ENCODE data around the gene PCDH15.
"Not testable (repeated sequence)": the region's sequence is repeated elsewhere in the genome, so short reads cannot be mapped to it uniquely, and the experiment has no call there.

The PCDH15 gene

DNA sequence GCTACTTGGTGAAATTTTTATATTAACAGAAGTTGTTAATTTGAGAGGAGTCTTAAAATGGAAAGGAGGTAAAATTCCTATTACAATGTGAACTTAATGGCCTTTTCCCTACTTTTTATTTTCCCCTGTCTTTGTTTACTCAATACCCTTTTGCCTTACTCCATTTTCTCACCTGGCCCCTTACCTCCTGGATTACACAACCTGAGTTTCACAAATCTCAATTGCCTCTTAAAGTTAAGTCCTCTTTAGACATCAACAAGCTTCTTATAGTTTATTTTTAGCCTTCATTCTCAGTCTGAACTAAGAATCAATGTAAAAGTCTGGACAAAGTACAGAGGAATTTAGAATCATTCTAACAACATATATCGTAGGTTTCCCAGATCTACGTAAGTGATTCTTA lies 247.0 kb downstream of the PCDH15 start:
- DNase-seq (ENCODE audit: low read depth), result no peak

DNA sequence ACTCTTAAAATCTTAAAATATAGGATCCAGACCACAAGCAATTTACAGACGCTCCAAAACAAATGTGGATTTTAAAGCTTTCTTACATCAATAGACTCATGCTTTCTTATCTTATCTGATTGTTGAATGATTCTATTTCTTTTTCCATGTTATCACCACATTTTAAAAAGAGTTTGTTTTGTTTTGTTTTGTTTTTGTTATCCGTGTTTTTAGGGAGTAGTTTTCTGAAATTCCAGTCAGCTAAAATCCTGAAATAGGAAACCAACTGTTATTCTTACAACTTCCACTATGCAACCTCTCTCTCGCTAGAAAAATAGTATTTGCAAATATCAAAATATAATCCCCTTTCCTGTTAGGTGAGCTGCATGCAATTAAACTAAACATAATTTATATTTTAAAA lies 251.0 kb downstream of the PCDH15 start:
- DNase-seq (ENCODE audit: low read depth), result no peak

DNA sequence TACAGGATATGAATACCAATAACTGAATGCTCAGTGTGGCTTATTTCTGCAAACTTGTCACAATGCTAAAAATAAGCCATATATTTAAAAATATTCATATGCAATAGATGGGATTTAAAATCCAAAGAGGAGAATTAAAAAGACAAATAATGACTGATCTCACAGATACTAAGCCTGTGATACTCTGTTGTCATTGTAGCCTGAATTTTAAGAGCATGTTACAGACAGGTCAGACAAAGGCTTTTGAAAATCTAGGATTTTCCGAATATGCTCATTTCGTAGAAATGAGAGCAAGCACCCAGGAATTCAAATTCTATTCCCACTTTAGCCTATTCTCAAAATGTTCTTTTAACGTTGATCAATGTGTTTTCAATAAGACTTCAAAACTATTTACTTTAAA lies 269.7 kb downstream of the PCDH15 start:
- no peak for DNase-seq (ENCODE audit: low read depth)

DNA sequence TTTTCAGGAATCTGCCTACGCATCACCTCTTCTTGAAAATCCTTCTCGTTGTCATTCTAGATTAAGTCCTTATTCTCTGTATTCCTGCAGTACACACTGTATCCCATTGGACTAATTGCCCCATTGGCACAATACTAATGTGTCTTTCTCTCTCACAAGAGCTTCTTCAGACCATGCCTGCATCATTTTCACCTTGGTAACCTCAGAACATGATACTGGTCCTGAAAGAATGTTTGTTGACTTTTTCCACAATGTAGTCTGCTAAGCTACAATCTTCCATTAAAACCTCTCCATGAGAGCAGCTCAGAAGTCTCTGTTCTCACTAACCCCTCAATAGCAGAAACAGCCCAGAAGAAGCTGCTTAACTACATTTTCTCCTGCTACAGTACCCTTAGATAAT lies 270.7 kb downstream of the PCDH15 start:
- DNase-seq (ENCODE audit: low read depth), result no peak

DNA sequence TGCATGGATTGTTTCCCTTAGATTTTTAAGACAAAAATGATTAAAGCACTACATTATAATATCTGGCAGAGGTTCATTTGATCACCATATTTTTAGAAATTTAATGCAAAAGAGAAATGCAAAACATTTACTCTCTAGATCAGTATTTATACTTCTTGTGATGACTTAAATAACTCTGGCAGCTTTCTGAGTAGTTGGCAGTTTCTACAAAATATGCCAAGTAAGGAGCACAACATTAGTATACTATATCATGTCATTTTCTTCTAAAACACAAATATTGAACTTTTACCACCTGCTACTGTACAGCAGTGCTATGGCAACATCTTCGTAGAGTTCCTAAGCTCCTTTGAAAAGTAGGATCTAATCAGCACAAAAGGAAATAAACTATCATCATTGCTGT lies 275.2 kb downstream of the PCDH15 start:
- no peak for DNase-seq (ENCODE audit: low read depth)

DNA sequence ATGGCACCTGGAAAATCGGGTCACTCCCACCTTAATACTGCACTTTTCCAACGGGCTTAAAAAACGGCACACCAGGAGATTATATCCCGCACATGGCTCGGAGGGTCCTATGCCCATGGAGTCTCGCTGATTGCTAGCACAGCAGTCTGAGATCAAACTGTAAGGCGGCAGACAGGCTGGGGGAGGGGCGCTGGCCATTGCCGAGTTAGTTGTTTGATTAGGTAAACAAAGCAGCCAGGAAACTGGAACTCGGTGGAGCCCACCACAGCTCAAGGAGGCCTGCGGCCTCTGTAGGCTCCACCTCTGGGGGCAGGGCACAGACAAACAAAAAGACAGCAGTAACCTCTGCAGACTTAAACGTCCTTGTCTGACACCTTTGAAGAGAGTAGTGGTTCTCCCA lies 285.8 kb downstream of the PCDH15 start:
- not testable (repeated sequence) for DNase-seq (ENCODE audit: low read depth)

DNA sequence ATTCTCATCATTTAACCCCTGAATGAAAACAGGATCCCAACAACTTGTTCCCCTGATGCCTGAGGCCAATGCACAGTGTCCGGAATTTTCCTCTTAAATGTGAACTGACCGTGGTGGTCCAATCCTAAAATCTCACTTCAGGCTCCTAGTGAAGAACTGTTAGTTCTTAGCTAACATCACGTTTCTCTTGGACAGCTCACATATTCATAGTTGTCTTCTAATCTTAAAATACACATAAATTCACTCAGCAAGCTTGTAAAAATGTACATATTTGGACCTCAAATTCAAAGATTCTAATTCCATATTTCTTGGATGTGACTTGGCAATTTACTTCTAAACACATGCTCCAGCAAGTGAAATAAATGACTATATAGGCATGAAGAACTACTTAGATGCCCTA lies 297.2 kb downstream of the PCDH15 start:
- DNase-seq (ENCODE audit: low read depth), result no peak

DNA sequence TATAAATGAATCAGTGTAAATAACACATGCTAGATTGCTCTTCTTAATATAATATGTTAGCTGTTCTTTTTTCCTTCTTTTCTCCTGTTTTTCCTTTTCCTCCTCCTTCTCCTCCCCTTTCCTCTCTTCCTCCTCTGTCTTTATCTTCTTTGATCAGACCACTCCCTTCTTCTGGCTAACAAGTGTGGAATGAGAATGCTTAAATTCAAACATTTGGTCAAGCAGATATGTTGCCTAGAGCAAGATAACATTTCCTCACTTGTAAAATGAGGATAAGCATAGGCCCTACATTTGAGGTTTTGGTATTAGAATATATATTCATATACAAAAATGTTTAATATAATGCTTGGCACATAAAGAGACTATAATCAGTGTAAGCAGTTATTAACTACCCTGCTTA lies 299.1 kb downstream of the PCDH15 start:
- DNase-seq (ENCODE audit: low read depth), result no peak

DNA sequence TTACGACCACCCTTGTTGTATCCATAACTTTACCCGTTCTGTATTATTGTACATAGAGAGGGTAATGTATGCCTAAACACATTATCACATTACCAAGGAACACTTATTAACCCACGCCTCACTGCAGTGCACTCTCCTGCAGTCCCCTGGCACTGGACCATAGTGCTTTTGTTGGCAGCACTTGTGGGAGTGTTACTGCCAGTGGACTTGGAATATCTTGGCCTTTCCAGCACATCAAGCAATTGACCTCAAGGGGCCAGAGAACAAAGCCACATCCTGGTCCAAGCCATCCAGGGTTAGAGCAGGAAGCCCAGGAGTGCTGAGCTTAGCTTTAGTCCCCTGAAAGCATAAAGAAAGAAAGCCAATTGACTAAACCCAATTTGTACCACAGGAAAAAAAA lies 304.2 kb downstream of the PCDH15 start:
- DNase-seq (ENCODE audit: low read depth), result no peak

DNA sequence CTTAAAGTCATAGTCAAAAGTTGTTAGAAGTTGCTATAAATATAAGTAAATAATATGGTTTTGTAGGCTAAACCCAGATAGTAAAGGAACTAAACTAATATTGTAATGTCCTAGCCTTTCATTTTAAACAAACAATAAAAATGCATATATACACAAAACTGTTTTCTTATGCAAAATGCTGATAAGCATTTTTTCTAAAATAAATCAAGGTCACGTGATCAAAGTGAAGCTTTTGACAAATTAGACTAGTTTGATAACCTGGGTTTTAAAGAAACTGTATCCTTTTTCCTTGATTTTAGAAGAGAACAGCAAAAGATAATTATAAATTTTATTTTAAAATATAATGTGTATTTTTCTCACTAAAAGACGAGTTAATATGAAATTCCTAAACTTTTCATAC lies 313.3 kb downstream of the PCDH15 start:
- no peak for DNase-seq (ENCODE audit: low read depth)

DNA sequence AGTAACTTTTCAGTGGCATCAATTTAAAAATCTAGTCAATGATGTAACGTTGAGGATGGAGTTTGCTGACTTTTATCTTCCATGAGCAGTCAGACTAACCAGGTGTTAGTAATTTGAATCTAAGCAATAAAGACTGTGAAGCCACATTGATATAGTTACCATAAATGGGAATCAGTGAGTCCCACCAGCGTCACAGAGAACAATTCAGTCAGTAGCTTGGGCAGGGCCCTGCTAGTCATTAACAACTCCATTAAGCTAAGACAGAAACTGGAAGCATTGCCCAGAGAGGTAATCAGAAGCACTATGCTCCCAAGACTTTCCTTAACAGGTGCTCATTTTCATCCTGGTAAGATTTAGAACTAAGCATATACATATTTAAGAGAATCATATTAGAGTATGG lies 315.1 kb downstream of the PCDH15 start:
- DNase-seq (ENCODE audit: low read depth), result no peak

DNA sequence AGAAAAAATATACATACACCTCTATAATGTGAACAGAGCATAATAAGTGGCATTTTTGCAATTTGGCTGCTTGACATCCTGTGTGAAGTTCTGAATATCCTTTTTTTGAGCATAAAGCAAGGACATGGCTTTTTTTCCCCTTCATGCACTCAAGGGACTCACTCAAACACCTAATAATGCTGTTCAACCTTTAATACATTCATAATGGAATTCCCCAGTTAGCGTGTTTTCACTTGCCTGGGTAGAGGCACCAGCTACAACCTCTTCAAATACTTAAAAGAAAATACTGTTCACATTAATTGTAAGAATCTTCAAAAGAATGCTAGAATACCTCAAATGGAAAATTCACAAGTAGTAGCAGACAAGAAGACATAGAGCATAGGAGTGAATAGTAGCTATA lies 316.8 kb downstream of the PCDH15 start:
- no peak for DNase-seq (ENCODE audit: low read depth)

DNA sequence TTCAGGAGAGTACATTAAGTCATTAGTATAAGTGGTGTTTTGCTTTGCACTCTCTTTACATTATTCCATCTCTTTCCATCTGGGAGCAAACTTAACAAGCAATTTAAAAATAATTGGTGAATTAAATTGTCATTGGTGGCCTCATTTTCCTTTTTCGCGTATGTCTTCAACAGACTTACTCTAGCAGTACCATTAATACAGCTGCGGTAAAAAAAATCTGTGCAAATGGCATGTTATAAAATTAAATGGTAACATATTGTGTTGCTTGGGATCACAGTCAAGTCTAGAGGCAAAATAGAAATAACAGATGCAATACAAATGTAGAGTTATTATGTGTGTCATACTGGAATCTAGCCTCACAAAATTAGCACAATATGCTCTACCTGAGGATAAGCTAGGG lies 322.4 kb downstream of the PCDH15 start:
- no peak for DNase-seq (ENCODE audit: low read depth)

DNA sequence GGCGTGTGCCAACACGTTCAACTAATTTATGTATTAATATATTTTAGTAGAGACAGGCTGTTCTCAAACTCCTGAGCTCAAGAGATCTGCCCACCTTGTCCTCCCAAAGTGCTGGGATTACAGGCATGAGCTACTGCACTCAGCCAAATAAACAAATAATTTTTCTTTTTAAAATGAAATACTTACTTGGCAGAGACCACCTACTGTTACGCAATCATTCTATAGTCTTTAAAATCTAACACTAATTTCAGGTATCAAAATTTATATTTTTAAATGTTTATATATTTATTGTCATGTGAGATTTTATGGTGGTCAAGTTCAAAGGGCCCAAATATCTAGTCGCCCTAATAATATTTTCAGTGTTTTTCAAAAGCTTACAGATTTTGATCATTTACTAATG lies 323.3 kb downstream of the PCDH15 start:
- DNase-seq (ENCODE audit: low read depth), result no peak

DNA sequence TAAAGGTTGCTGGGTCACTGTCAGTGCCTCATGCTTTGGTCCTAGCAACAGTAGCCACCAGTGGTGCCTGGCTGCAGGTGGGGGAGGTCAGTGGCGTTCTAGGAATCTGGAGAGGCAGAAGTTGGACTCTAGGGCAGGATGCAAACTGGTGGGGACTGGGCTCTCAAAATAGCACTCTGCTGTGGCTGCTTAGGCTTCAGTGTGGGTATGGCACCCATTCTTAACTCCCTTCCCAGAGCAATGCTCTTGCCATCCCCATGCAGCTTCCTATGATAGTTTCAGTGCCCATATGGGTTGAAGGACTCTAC lies 330.8 kb downstream of the PCDH15 start:
- DNase-seq (ENCODE audit: low read depth), result no peak

DNA sequence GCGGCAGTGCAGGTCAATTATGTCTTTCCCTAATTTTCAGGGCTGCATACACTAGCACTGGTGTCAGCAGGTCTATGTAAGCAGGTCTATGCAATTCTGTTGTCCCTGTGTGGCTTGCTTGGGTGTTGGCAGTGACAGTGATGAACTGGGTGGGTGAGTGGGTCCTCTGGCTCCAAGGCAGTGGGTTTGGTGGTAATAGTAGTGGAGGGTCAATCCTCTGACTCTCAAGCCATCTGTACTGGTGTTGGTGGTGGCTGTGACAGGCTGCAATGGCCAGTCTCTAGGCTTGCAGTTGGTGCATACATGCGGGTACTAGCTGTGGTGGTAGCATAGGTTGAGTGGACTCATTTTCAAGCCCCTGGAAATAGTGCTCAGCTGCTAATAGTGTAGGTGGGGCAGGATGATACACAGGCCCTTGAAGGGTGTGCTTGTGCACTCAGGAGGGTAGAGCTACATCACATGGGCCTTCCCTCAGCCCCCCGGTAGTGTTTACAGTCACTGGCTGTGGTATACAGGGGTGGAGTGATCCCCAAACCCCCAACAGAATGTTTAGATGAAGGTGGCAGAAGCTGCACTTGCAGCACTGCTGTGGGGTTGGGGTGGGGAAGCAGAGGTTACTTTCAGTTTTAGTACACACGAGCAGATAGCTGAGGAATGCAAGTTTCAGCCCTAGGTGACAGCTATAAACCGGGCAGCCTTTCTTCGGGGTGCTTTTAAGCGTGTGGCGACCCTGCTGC lies 331.3 kb downstream of the PCDH15 start:
- DNase-seq (ENCODE audit: low read depth), result no peak

DNA sequence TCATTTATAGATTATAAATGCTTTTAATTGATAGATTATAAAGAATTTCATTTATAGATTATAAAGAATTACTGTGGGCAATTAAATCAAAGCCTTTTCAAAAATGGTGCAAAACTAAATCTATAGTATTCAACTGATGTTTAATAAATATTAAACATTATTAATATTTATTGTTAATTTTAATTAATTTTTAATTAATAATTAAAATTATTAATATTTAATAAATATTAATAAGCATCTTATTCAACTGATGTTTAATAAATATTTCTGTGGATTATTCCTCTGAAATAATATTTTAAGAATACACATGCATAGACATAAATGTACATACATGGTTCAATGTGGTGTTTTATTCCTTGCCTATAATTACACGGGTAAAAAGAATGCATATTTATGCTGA lies 346.8 kb downstream of the PCDH15 start:
- DNase-seq (ENCODE audit: low read depth), result no peak

DNA sequence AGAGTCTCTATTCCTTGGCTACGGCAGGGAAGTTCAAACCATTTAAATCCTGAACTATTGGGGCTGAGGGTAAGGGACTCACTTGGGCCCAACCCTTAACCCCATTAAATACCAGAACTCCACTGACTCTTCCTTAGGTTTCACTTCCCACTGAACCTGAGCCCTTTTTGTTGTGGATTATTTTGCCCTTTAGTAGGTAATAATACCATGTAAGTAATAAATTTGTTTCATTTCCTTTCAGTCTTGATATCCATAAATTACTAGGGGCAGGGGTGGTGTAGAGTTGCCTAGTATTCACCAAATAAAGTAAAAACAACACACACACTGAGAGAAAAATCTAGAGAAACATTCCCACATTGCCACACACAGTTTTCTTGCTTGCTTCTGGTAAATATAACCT lies 352.0 kb downstream of the PCDH15 start:
- DNase-seq (ENCODE audit: low read depth), result no peak

DNA sequence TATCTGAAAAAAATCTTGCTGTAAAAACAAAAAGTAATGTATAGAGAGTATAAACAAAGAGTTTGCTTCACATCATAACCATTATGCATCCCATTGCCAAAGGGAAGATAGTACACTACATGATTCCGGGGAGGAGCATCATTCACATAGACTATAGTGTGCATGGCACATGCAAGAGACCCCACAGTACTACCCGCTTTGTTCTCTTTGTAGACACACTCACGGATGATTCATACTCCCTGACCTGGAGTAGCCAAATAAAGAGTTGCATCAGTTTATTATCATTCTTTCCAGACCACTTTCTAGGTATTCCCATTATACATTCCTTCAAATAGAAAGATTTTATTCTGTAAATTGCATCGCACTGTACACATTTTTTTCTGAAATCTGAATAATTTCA lies 356.9 kb downstream of the PCDH15 start:
- no peak for DNase-seq (ENCODE audit: low read depth)

DNA sequence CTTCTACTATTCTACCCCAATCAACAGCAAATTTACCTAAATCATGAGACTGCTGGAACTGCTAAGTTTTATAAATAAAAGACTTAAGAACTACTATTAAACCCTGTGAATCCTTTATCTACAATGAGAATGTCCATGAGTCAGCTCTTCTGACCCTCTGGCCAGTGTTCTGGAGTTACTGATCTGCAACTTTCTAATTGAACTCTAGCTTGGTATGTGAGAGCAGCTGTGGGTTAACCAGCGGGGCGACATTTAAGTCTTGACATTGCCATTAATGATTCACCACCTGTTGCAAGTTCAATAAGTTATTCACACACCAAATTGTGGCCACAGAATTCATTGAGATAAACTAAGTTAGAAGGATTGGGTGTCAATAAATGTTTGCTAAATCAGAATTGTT lies 359.8 kb downstream of the PCDH15 start:
- DNase-seq (ENCODE audit: low read depth), result no peak

DNA sequence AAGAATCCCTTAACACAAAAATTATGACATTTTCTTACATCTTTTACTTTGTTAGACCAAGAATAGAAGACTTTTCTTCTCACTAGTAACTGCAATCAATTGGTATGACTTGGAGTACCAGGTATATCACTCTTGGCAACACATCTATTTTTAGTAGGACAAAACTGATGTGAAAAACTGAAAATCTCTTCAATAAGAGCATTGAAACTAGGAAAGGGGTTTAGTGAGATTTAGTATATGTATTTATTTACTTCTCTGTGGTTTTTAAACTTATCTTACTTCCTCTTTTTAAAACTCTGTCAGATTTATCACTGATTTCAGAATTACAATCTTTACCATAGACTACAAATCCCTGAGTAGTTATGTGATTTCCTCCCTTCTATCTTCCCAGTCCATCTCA lies 366.2 kb downstream of the PCDH15 start:
- no peak for DNase-seq (ENCODE audit: low read depth)

DNA sequence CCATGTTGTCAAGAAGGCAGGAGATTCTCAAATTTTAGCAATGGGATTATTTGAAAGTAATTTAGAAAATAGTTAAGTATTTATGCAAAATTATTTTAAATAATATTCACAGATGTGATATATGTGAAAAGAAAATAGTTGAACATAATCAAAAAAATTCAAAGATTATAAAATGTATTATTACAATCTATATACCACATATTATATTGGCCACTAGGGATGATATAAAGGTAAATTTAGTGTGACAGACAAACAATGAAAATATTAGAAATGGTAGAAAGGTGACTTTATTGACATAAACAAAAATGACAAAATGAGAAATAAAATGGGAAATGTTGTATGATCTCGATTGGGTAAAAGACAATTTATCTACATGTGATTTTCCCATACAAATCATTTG lies 385.5 kb downstream of the PCDH15 start:
- DNase-seq (ENCODE audit: low read depth), result no peak

DNA sequence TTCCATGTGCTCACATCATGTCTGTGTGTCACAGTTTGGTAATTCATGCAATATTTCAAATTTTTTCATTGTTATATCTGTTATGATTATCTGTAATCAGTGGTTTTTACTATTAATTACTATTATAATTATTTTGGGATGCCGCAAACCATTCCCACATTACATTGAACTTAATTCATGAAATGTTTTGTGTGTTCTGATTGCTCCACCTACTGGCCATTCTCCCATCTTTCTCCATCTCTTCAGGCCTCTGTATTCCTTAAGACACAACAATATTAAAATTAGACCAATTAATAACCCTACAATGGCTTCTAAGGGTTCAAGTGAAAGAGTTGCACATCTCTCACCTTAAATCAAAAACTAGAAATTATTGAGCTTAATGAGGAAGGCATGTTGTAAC lies 398.5 kb downstream of the PCDH15 start:
- no peak for DNase-seq (ENCODE audit: low read depth)

DNA sequence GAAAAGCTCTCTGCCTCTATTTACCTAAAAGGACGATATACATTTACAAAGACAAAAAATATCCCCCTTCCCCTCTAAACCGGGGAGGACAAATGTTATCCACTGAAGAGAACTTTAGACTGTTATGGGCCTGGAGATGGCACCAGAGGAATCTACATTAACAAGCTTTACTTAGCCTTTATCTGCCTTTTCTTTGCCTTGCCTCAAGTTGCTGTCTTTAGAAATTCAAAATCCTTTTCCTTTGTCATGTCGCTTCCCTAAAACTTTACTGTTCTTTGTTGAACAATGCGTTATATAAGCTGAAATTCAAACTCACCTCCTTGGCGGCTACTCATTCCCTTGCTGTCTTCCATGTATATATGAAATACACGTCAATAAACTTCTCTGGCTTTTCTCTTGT lies 405.0 kb downstream of the PCDH15 start:
- no peak for DNase-seq (ENCODE audit: low read depth)

DNA sequence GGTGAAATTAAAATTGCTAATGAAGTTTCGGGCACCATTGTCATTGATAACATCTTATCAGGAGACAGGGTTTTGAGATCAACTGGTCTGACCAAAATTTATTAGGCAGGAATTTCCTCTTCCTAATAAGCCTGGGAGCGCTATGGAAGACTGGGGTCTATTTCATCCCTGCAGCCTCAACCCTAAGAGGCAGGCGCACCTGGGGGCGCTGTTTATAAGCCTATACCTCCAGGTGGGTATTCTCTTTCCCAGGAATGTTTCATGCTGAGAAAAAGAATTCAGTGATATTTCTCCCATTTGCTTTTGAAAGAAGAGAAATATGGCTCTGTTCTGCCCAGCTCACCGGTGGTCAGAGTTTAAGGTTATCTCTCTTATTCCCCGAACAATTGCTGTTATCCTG lies 406.4 kb downstream of the PCDH15 start:
- DNase-seq (ENCODE audit: low read depth), result not testable (repeated sequence)
